ENCODE data around the gene ANAPC15. TPM values are rescaled to one million over a fixed set of nuclear protein-coding genes. Genes with fewer than 3 reads are reported as not detected.
A peak's percentile ranks its signal among the peaks of the same experiment; 100 is the strongest.

ANAPC15 gene
- total RNA-seq, 4 donors from 2014 or later: 21.5 to 49.6 (median 39.7) TPM

DNA sequence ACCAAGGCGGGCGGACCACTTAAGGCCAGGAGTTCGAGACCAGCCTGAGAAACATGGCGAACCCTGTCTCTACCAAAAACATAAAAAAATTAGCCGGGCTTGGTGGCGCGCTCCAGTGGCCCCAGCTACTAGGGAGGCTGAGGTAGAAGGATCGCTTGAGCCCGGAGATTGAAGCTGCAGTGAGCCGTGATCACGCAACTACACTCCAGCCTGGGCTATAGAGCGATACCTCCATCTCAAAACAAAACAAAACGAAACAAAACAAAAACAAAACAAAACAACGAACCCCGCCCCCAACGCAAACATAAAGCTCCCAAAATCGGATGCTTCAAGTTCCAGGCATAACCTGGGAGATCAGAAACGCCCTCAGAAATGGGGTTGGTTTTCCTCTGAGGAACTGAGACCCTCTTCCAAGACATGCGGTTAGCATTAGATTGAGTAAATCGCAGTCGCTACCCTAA is 31.3 kb downstream of the ANAPC15 start:
- no peaks in the 10 kb centered on the region for H3K9me3 ChIP-seq
- WGBS, 2 donors: 60 to 68% methylated on average over 20 to 21 of the region's 21 CpGs
- no peak for DNase-seq
- H3K27me3 ChIP-seq: no peaks in the 10 kb centered on the region
- peak overlapping the region; percentile 39 to 59 (median 52) for H3K4me3 ChIP-seq (replicated peaks in 1 of 3)
- H3K4me1 ChIP-seq: peaks cover 7 to 12% of the 10 kb centered on the region in 2 donors
- intact Hi-C loops (cut with DNase I): no loop called here
- H3K27ac ChIP-seq: peak overlapping the region; percentile 64 to 90 (median 73)
- no peaks in the 10 kb centered on the region for H3K36me3 ChIP-seq
- no peak for TF ChIP-seq POLR2A (IDR thresholded peaks at IDR 0.05)
- TF ChIP-seq, protein P1, sequence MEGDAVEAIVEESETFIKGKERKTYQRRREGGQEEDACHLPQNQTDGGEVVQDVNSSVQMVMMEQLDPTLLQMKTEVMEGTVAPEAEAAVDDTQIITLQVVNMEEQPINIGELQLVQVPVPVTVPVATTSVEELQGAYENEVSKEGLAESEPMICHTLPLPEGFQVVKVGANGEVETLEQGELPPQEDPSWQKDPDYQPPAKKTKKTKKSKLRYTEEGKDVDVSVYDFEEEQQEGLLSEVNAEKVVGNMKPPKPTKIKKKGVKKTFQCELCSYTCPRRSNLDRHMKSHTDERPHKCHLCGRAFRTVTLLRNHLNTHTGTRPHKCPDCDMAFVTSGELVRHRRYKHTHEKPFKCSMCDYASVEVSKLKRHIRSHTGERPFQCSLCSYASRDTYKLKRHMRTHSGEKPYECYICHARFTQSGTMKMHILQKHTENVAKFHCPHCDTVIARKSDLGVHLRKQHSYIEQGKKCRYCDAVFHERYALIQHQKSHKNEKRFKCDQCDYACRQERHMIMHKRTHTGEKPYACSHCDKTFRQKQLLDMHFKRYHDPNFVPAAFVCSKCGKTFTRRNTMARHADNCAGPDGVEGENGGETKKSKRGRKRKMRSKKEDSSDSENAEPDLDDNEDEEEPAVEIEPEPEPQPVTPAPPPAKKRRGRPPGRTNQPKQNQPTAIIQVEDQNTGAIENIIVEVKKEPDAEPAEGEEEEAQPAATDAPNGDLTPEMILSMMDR (IDR thresholded peaks at IDR 0.05): no peak

DNA sequence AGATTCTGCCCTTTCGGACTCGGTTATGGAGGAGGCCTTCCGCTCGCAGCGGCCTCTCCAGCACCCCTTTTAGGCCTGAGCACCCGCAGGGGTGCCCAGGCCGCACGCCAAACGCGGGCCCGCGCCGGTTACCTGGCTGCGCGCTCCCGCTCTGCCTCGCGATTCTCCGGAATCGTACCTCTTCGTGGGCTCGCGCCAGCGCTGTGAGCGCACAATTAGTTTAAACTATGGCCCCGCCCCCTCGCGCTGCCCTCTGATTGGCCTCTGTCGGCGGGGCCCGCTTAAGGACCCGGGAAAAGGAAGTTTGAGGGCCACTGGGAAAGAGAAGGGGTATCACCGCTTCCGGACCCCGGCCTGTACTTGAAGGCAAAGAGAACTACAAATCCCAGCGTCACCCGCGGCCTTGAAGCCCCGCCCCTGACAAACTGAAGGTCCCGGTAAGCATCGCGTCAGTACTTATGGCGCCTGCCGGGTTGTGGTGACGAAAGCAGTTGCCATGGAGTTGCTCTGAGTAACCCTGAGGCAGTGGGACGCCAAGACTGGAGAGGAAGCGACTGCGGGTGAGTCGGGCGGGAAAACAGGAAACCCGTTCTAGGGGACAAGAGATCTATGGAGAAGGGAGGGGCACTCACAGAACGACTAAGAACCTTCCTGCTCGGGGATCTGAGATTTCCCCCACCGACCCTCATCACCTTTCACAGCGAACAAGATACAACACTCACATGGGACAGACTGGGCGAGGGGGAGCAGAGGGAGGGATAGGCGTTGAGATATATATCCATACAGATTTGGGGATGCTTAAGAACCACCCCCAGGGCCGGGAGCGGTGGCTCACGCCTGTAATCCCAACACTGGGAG is 31.9 kb downstream of the ANAPC15 start, which contains the start of the genes LRRC51 and NUMA1:
Gene LRRC51 (plus strand): TSS at position 525 of the 858 bp plus-strand sequence. CDS start 8,234 bp downstream, outside the sequence.
Gene NUMA1 (minus strand): TSS at position 217 of the 858 bp plus-strand sequence. CDS start 44,599 bp downstream, outside the sequence.
- DNase-seq: peak; percentile 100
- no peaks in the 10 kb centered on the region for H3K9me3 ChIP-seq
- no peaks in the 10 kb centered on the region for H3K27me3 ChIP-seq
- H3K4me3 ChIP-seq (replicated peaks in 1 of 3): peak within 1 kb of the TSS; percentile 52 to 79 (median 59)
- H3K4me1 ChIP-seq: peaks cover 7 to 12% of the 10 kb centered on the region in 2 donors
- TF ChIP-seq, protein P1 (IDR thresholded peaks at IDR 0.05): no peak
- peak in 1 of 2 donors; percentile 75 for TF ChIP-seq POLR2A (IDR thresholded peaks at IDR 0.05)
- H3K27ac ChIP-seq: peak within 1 kb of the TSS; percentile 73 to 90 (median 81)
- intact Hi-C loops (cut with DNase I): no loop called here
- H3K36me3 ChIP-seq: no peaks in the 10 kb centered on the region
- WGBS, 2 donors: 0 to 1% methylated on average over 32 of the region's 60 CpGs

- DNase-seq: peak in 1 of 2 donors; percentile 11
- Histone ChIP-seq H3K27me3 (no peaks in the 10 kb centered on the region), H3K4me3 (replicated peaks in 1 of 3) (peak overlapping the region; percentile 52 to 79 (median 59)), H3K27ac (peak overlapping the region; percentile 70 to 90 (median 81)), H3K4me1 (peaks cover 7 to 12% of the 10 kb centered on the region in 2 donors), H3K9me3 (no peaks in the 10 kb centered on the region), H3K36me3 (no peaks in the 10 kb centered on the region)
- no peak for TF ChIP-seq POLR2A (IDR thresholded peaks at IDR 0.05)
- TF ChIP-seq, protein P1 (IDR thresholded peaks at IDR 0.05): no peak
- intact Hi-C loops (cut with DNase I): loop anchor here (2.0 kb wide), 1 partner anchor 39 kb away; no protein-coding TSS in a partner anchor
- WGBS, 2 donors: 3 to 8% methylated on average over 16 of the region's 16 CpGs
These were observed 32.6 kb downstream of the ANAPC15 start for GRCh38 chr11:72079819-72080325.

GRCh38 chr11:72078477-72078876 is 34.0 kb downstream of the ANAPC15 start:
- 85 to 86% methylated on average over 6 of the region's 6 CpGs for WGBS, 2 donors
- no peak for DNase-seq
- Histone ChIP-seq H3K27me3 (no peaks in the 10 kb centered on the region), H3K4me1 (peaks cover 7 to 12% of the 10 kb centered on the region in 2 donors), H3K4me3 (replicated peaks in 1 of 3) (no peak overlapping the region), H3K36me3 (no peaks in the 10 kb centered on the region), H3K9me3 (no peaks in the 10 kb centered on the region), H3K27ac (peak overlapping the region in 1 of 3 donors; percentile 90)
- TF ChIP-seq POLR2A (IDR thresholded peaks at IDR 0.05): no peak
- TF ChIP-seq, protein P1 (IDR thresholded peaks at IDR 0.05): no peak
- intact Hi-C loops (cut with DNase I): loop anchor here (2.0 kb wide), 1 partner anchor 38 kb away; no protein-coding TSS in a partner anchor
